Pancreas (tissue), 10 donors: ENCODE data around the gene ERBB4. TPM values are rescaled to one million over a fixed set of nuclear protein-coding genes. Genes with fewer than 3 reads are reported as not detected.
A peak's percentile ranks its signal among the peaks of the same experiment; 100 is the strongest.

Experiments
- ATAC-seq, 4 donors: fragments of 200-7000 bp; cut with Tn5 transposase; one replicate each; pipeline versions ENCODE4 v1.8.0 to v1.9.1; 2020; ENCODE audit warnings: mild to moderate bottlenecking in 4 of 4, moderate library complexity in 4 of 4
- DNase-seq, 6 donors: peaks; one replicate each; pipeline ENCODE4 v3.0.0-alpha.2; 2020
- FAIRE-seq: peaks from 2 replicates; lab custom pipeline; 2012; peaks lifted over from hg19 to GRCh38; lab: Jason Lieb, UNC
- H3K27ac ChIP-seq, 4 donors: fragments of 200-600 bp; sonication (generic); 1 replicate in 3 of 4; 2 replicates in 1 of 4; pipeline versions ENCODE4 v1.5.0 to v1.8.0; 2020
- H3K27me3 ChIP-seq, 4 donors: fragments of 200-600 bp; one replicate each; pipeline ENCODE4 v1.8.0; 2021
- H3K36me3 ChIP-seq, 3 donors: fragments of 200-600 bp; sonication (generic) in 1 of 3; one replicate each; pipeline versions ENCODE4 v1.5.0 to v1.8.0; 2020 to 2021
- H3K4me1 ChIP-seq, 3 donors: fragments of 200-600 bp; one replicate each; pipeline ENCODE4 v1.8.0; 2021
- H3K4me3 ChIP-seq, 4 donors: fragments of 200-600 bp; sonication (generic) in 2 of 4; one replicate each; pipeline versions ENCODE4 v1.5.0 to v1.8.0; 2020 to 2021
- H3K9me3 ChIP-seq, 4 donors: fragments of 200-600 bp; one replicate each; pipeline ENCODE4 v1.8.0; 2021
- CTCF ChIP-seq, 4 donors: fragments of 200-600 bp; sonication (generic) in 3 of 4; IDR thresholded peaks; one replicate each; pipeline versions ENCODE4 v1.5.0 to v1.8.0; 2021; ENCODE audit warnings: antibody characterized with exemption in 4 of 4
- WGBS, 2 donors: extraction: QIAGEN DNeasy Blood & Tissue Kit; methylation state at CpG; one replicate each; pipeline ENCODE4 v1.1.7; 2013; 5-methylcytosine and 5-hydroxymethylcytosine counted together
- intact Hi-C, 3 donors: fragments of 100-400 bp; cut with DNase I; formaldehyde crosslinking; loops; one replicate each; pipeline versions ENCODE4 v1.11.1 to v1.14.2; 2022
- polyA plus RNA-seq, 2 donors: library from polyadenylated mRNA; stranded (reverse); fragments of 200-250 nt; gene quantifications; one replicate each; pipeline ENCODE4 v1.2.3, GENCODE V29; 2013
- total RNA-seq, 6 donors: library from RNA; stranded (reverse); fragmentation: NEBNext Ultra II Directional in 4 of 6; extraction: Animal tissue kit (Norgen Biotek cat#: 25700) in 4 of 6; gene quantifications; one replicate each; pipeline versions ENCODE4 v1.2.1 to v1.2.4, GENCODE V29; 2021 to 2023
- donor health status: healthy with polysubstance abuse.
- donor health status: DM: no; HTN: no; CAD: no; lungs with moderate emphysema.
- donor health status: DM: no; HTN: no; CAD: no.
- donor health status: control.
- donor health status: control.
- donor health status: Bipolar disorder and iron deficiency.
- donor health status: DM: yes; HTN: yes; CAD: no.
- donor health status: DM: no; HTN: no; CAD: no.
- donor health status: DM: no; HTN: no; CAD: no.
- donor health status: DM: yes; HTN: yes; CAD: no.

Gene ERBB4
- total and polyA plus RNA-seq, 8 donors: 0.30 to 5.0 (median 3.3) TPM

- H3K36me3 ChIP-seq: no peaks in the 10 kb centered on the region
- TF ChIP-seq CTCF (IDR thresholded peaks at IDR 0.05): no peak
- H3K4me1 ChIP-seq: no peaks in the 10 kb centered on the region
- ATAC-seq: no peak
- H3K4me3 ChIP-seq: no peak overlapping the region
- no peak overlapping the region for H3K27ac ChIP-seq
- 55 to 57% methylated on average over 5 of the region's 5 CpGs for WGBS, 2 donors
- H3K9me3 ChIP-seq: no peaks in the 10 kb centered on the region
- DNase-seq: no peak
- intact Hi-C loops: no loop called here
- FAIRE-seq: no peak
- no peaks in the 10 kb centered on the region for H3K27me3 ChIP-seq
Observed at GRCh38 chr2:211793690-211794089, 744.9 kb downstream of the ERBB4 start.

- 69 to 71% methylated on average over 4 of the region's 4 CpGs for WGBS, 2 donors
- Histone ChIP-seq H3K9me3 (no peaks in the 10 kb centered on the region), H3K27ac (no peak overlapping the region), H3K36me3 (no peaks in the 10 kb centered on the region), H3K4me3 (no peak overlapping the region), H3K27me3 (no peaks in the 10 kb centered on the region), H3K4me1 (no peaks in the 10 kb centered on the region)
- no peak for TF ChIP-seq CTCF (IDR thresholded peaks at IDR 0.05)
- FAIRE-seq (no peak), ATAC-seq (no peak), DNase-seq (no peak)
- intact Hi-C loops: no loop called here
Observed at GRCh38 chr2:211789982-211790381, 748.6 kb downstream of the ERBB4 start.

GRCh38 chr2:211766689-211767088 lies 771.9 kb downstream of the ERBB4 start:
- peak in 4 of 6 donors; percentile 17 to 74 (median 62) for DNase-seq
- intact Hi-C loops: no loop called here
- Histone ChIP-seq H3K4me1 (peaks cover 0 to 9% (median 4%) of the 10 kb centered on the region in 3 donors), H3K27ac (no peak overlapping the region), H3K27me3 (no peaks in the 10 kb centered on the region), H3K36me3 (no peaks in the 10 kb centered on the region), H3K9me3 (no peaks in the 10 kb centered on the region), H3K4me3 (peak overlapping the region in 1 of 4 donors; percentile 17)
- FAIRE-seq: no peak
- WGBS, 2 donors: 18 to 19% methylated on average over 5 of the region's 5 CpGs
- peak; percentile 53 to 99 (median 96) for ATAC-seq
- TF ChIP-seq CTCF (IDR thresholded peaks at IDR 0.05): no peak

- no peaks in the 10 kb centered on the region for H3K36me3 ChIP-seq
- no peaks in the 10 kb centered on the region for H3K9me3 ChIP-seq
- WGBS, 2 donors: 62 to 64% methylated on average over 3 of the region's 3 CpGs
- ATAC-seq (no peak), DNase-seq (no peak), FAIRE-seq (no peak)
- TF ChIP-seq CTCF (IDR thresholded peaks at IDR 0.05): no peak
- intact Hi-C loops: no loop called here
- no peak overlapping the region for H3K4me3 ChIP-seq
- no peak overlapping the region for H3K27ac ChIP-seq
- no peaks in the 10 kb centered on the region for H3K27me3 ChIP-seq
- peaks cover 0 to 9% (median 4%) of the 10 kb centered on the region in 3 donors for H3K4me1 ChIP-seq
Observed at GRCh38 chr2:211762479-211762878, 776.1 kb downstream of the ERBB4 start.

GRCh38 chr2:211760103-211760502 lies 778.5 kb downstream of the ERBB4 start:
- TF ChIP-seq CTCF (IDR thresholded peaks at IDR 0.05): no peak
- Histone ChIP-seq H3K36me3 (no peaks in the 10 kb centered on the region), H3K27me3 (no peaks in the 10 kb centered on the region), H3K9me3 (no peaks in the 10 kb centered on the region), H3K27ac (no peak overlapping the region), H3K4me1 (no peaks in the 10 kb centered on the region), H3K4me3 (no peak overlapping the region)
- FAIRE-seq (no peak), DNase-seq (no peak), ATAC-seq (no peak)
- 7 to 10% methylated on average over 1 of the region's 1 CpG for WGBS, 2 donors
- intact Hi-C loops: no loop called here
